ENCODE measurements around the gene GRM8. TPM values are rescaled to one million over a fixed set of nuclear protein-coding genes. Genes with fewer than 3 reads are reported as not detected.

Gene GRM8
- total RNA-seq, 1 experiment from 2014 or later, result not detected

GRCh38 chr7:126718419-126718818 lies 534.3 kb downstream of the GRM8 start:
- no peaks in the 10 kb centered on the region for H3K9me3 Mint-ChIP-seq (ENCODE audit: unreplicated experiment)
- peaks cover 8% of the 10 kb centered on the region for H3K27me3 Mint-ChIP-seq (ENCODE audit: insufficient read depth, unreplicated experiment)
- intact Hi-C loops (cut with micrococcal nuclease; ENCODE audit: unreplicated experiment), result no loop called here
- no peaks in the 10 kb centered on the region for H3K4me1 Mint-ChIP-seq (ENCODE audit: low read depth, unreplicated experiment)
- TF ChIP-seq, protein P1, sequence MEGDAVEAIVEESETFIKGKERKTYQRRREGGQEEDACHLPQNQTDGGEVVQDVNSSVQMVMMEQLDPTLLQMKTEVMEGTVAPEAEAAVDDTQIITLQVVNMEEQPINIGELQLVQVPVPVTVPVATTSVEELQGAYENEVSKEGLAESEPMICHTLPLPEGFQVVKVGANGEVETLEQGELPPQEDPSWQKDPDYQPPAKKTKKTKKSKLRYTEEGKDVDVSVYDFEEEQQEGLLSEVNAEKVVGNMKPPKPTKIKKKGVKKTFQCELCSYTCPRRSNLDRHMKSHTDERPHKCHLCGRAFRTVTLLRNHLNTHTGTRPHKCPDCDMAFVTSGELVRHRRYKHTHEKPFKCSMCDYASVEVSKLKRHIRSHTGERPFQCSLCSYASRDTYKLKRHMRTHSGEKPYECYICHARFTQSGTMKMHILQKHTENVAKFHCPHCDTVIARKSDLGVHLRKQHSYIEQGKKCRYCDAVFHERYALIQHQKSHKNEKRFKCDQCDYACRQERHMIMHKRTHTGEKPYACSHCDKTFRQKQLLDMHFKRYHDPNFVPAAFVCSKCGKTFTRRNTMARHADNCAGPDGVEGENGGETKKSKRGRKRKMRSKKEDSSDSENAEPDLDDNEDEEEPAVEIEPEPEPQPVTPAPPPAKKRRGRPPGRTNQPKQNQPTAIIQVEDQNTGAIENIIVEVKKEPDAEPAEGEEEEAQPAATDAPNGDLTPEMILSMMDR (IDR thresholded peaks at IDR 0.05; ENCODE audit: insufficient read depth in 1 of 2, low read depth in 1 of 2, low read length in 1 of 2, severe bottlenecking in 1 of 2, unreplicated experiment in 1 of 2), result no peak
- H3K9me3 ChIP-seq, result no peaks in the 10 kb centered on the region
- no peak overlapping the region for H3K27ac Mint-ChIP-seq (ENCODE audit: unreplicated experiment)
- H3K4me3 Mint-ChIP-seq (ENCODE audit: unreplicated experiment), result no peak overlapping the region
- H3K36me3 Mint-ChIP-seq (ENCODE audit: insufficient read depth, unreplicated experiment), result no peaks in the 10 kb centered on the region
- no peaks in the 10 kb centered on the region for H3K36me3 ChIP-seq (ENCODE audit: control insufficient read depth, insufficient read depth, low read length)
- no peak for DNase-seq
- H3K27me3 ChIP-seq (replicated peaks; ENCODE audit: control insufficient read depth, insufficient read depth, low read length), result no peaks in the 10 kb centered on the region
- ChIA-PET POLR2A (no interaction called here), CTCF (no interaction called here)
- BruUV-seq (replicated peaks), result no TSS peak
- H3K4me1 ChIP-seq, result no peaks in the 10 kb centered on the region
- H3K4me3 ChIP-seq (ENCODE audit: low read depth, low read length), result no peak overlapping the region

- Mint-ChIP-seq H3K4me3 (ENCODE audit: unreplicated experiment) (no peak overlapping the region), H3K27ac (ENCODE audit: unreplicated experiment) (no peak overlapping the region), H3K27me3 (ENCODE audit: insufficient read depth, unreplicated experiment) (peaks cover 2% of the 10 kb centered on the region), H3K9me3 (ENCODE audit: unreplicated experiment) (no peaks in the 10 kb centered on the region), H3K4me1 (ENCODE audit: low read depth, unreplicated experiment) (no peaks in the 10 kb centered on the region), H3K36me3 (ENCODE audit: insufficient read depth, unreplicated experiment) (no peaks in the 10 kb centered on the region)
- Histone ChIP-seq H3K27me3 (replicated peaks; ENCODE audit: control insufficient read depth, insufficient read depth, low read length) (no peaks in the 10 kb centered on the region), H3K9me3 (no peaks in the 10 kb centered on the region), H3K4me3 (ENCODE audit: low read depth, low read length) (no peak overlapping the region), H3K36me3 (ENCODE audit: control insufficient read depth, insufficient read depth, low read length) (no peaks in the 10 kb centered on the region), H3K4me1 (no peaks in the 10 kb centered on the region)
- POLR2A ChIA-PET, result no interaction called here
- BruUV-seq (replicated peaks), result no TSS peak
- CTCF ChIA-PET, result no interaction called here
- intact Hi-C loops (cut with micrococcal nuclease; ENCODE audit: unreplicated experiment), result no loop called here
- DNase-seq, result no peak
- TF ChIP-seq, protein P1 (IDR thresholded peaks at IDR 0.05; ENCODE audit: insufficient read depth in 1 of 2, low read depth in 1 of 2, low read length in 1 of 2, severe bottlenecking in 1 of 2, unreplicated experiment in 1 of 2), result no peak
Observed at GRCh38 chr7:126716321-126716720, 536.4 kb downstream of the GRM8 start.

DNA sequence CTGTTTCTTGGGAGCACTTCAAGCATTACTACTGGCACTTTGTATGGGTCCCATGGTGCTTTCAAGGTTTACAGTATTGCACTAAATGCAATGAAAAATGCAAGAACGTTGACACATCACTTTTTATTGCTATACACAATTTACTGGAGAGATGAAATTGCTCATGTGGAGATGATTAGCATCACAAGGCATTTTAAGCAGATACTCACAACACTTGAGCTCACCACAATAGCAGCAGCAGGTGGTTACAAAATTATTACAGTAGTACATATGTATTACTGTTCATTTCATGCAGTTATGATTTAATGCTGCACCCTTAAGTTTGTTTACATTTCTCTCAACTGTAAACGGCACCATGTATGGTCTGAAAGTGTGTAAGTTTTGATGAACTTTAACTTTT lies 537.7 kb downstream of the GRM8 start:
- Mint-ChIP-seq H3K9me3 (ENCODE audit: unreplicated experiment) (no peaks in the 10 kb centered on the region), H3K27ac (ENCODE audit: unreplicated experiment) (no peak overlapping the region), H3K27me3 (ENCODE audit: insufficient read depth, unreplicated experiment) (peaks cover 2% of the 10 kb centered on the region), H3K4me1 (ENCODE audit: low read depth, unreplicated experiment) (no peaks in the 10 kb centered on the region), H3K4me3 (ENCODE audit: unreplicated experiment) (no peak overlapping the region), H3K36me3 (ENCODE audit: insufficient read depth, unreplicated experiment) (no peaks in the 10 kb centered on the region)
- DNase-seq, result no peak
- POLR2A ChIA-PET, result no interaction called here
- CTCF ChIA-PET, result no interaction called here
- Histone ChIP-seq H3K9me3 (no peaks in the 10 kb centered on the region), H3K4me3 (ENCODE audit: low read depth, low read length) (no peak overlapping the region), H3K27me3 (replicated peaks; ENCODE audit: control insufficient read depth, insufficient read depth, low read length) (no peaks in the 10 kb centered on the region), H3K4me1 (no peaks in the 10 kb centered on the region), H3K36me3 (ENCODE audit: control insufficient read depth, insufficient read depth, low read length) (no peaks in the 10 kb centered on the region)
- TF ChIP-seq, protein P1 (IDR thresholded peaks at IDR 0.05; ENCODE audit: insufficient read depth in 1 of 2, low read depth in 1 of 2, low read length in 1 of 2, severe bottlenecking in 1 of 2, unreplicated experiment in 1 of 2), result no peak
- BruUV-seq (replicated peaks), result no TSS peak
- intact Hi-C loops (cut with micrococcal nuclease; ENCODE audit: unreplicated experiment), result no loop called here

Measured in Caco-2 (cell line).